ENCODE results near the gene ACER3. TPM values are rescaled to one million over a fixed set of nuclear protein-coding genes. Genes with fewer than 3 reads are reported as not detected.

ACER3 gene
- total and polyA plus RNA-seq, 2 donors (not counting 1 experiment from before 2014, with no cell fraction given), result 3.3 to 12.9 TPM

DNA sequence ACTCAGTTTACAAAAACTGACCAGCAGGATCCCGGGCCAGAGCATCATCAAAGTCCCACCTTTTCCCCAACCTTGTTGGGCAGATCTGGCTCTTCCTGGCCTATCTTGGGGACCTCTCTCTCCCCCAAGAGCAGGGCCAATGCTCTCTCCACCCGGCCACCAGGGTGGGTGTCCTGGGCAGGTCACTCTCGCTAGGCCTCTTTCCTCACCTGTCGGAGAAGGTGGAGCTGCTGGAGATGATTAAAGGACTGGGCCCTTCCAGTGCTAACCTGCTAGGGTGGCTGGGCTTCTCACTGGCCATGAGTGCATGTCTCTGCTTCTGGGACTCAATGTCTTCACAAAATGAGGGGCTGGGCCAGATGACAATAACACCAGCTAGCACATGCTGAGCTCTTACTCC, 203.1 kb downstream of the ACER3 start:
- ChIA-PET CTCF (interaction anchor here (1.3 to 3.2 kb wide), 3 partner anchors 16 to 484 kb away, joined by 3 to 18 read pairs (median 16); no protein-coding TSS in a partner anchor), POLR2A (no interaction called here)
- intact Hi-C loops (cut with micrococcal nuclease), result no loop called here
- Histone ChIP-seq H3K79me2 (ENCODE audit: control insufficient read depth, insufficient read depth, low read length) (no peaks in the 10 kb centered on the region), H3K9ac (ENCODE audit: low read length) (no peak overlapping the region), H3K27ac (ENCODE audit: low read length in 2 of 2) (no peak overlapping the region), H2AFZ (ENCODE audit: insufficient read depth, low read depth, low read length, poor library complexity, severe bottlenecking) (no peak overlapping the region), H3K36me3 (replicated peaks in 1 of 2; ENCODE audit: control extremely low read depth in 1 of 2, control insufficient read depth in 1 of 2, extremely low read depth in 1 of 2, insufficient read depth in 2 of 2, low read length in 1 of 2) (no peaks in the 10 kb centered on the region), H4K20me1 (ENCODE audit: control insufficient read depth, insufficient read depth, low read length, poor library complexity, severe bottlenecking) (no peaks in the 10 kb centered on the region), H3K27me3 (replicated peaks in 1 of 4; ENCODE audit: control extremely low read depth in 1 of 4, control insufficient read depth in 3 of 4, insufficient read depth in 4 of 4, low read length in 3 of 4) (peaks cover 0 to 6% (median 0%) of the 10 kb centered on the region in 4 experiments), H3K4me1 (ENCODE audit: control insufficient read depth in 2 of 2, insufficient read depth in 2 of 2, low read length in 2 of 2) (peaks cover 11 to 16% of the 10 kb centered on the region in 2 donors), H3K4me2 (replicated peaks; ENCODE audit: low read depth, low read length, poor library complexity, severe bottlenecking) (no peak overlapping the region), H3K9me3 (ENCODE audit: control extremely low read depth in 1 of 3, control insufficient read depth in 2 of 3, insufficient read depth in 1 of 3, low read length in 2 of 3) (peaks cover 0 to 6% (median 1%) of the 10 kb centered on the region in 3 donors), H3K4me3 (ENCODE audit: control extremely low read depth in 1 of 5, extremely low read depth in 1 of 5, insufficient read depth in 1 of 5, low read depth in 2 of 5, low read length in 4 of 5) (no peak overlapping the region)
- Mint-ChIP-seq H3K4me1 (peaks cover 12% of the 10 kb centered on the region), H3K27ac (no peak overlapping the region), H3K27me3 (peaks cover 18% of the 10 kb centered on the region), H3K4me3 (no peak overlapping the region), H3K9me3 (ENCODE audit: insufficient read depth) (no peaks in the 10 kb centered on the region)
- ATAC-seq (ENCODE audit: low read depth), result no peak
- TF ChIP-seq, protein P1, sequence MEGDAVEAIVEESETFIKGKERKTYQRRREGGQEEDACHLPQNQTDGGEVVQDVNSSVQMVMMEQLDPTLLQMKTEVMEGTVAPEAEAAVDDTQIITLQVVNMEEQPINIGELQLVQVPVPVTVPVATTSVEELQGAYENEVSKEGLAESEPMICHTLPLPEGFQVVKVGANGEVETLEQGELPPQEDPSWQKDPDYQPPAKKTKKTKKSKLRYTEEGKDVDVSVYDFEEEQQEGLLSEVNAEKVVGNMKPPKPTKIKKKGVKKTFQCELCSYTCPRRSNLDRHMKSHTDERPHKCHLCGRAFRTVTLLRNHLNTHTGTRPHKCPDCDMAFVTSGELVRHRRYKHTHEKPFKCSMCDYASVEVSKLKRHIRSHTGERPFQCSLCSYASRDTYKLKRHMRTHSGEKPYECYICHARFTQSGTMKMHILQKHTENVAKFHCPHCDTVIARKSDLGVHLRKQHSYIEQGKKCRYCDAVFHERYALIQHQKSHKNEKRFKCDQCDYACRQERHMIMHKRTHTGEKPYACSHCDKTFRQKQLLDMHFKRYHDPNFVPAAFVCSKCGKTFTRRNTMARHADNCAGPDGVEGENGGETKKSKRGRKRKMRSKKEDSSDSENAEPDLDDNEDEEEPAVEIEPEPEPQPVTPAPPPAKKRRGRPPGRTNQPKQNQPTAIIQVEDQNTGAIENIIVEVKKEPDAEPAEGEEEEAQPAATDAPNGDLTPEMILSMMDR (IDR thresholded peaks at IDR 0.05), result no peak
- TF ChIP-seq EZH2 (IDR thresholded peaks at IDR 0.05; ENCODE audit: borderline replicate concordance, insufficient read depth, low read depth, low read length, poor library complexity, severe bottlenecking), result no peak
- DNase-seq, result no peak
- WGBS (ENCODE audit: insufficient coverage), result 87% methylated on average over 4 of the region's 4 CpGs

DNA sequence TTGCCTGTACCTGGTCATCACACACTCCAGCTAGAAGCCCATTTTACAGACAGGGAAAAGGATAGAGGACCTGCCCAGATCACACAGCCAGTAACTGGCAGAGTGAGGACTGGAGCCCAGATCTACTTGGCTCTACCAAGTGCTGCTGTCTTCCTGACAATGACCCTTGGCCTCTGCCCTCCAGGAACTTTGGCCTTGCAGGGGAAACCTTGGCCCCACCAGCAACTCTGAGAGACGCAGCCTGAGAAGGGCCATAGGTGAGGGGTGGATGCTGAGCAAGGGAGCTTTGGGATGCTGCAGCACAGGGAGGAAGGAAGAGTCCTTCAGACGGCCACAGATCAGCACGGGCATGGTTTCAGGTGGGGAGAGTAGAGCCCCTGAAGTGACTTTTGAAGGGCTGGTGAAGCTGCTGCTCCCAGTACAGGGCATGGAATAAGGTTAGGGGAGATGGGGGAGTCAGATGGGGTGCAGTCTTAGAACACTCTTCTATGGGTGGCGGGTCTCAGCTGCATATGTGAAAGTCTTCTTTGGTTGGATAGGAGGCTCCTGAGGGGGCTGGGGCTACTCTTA, 204.0 kb downstream of the ACER3 start:
- 96% methylated on average over 4 of the region's 4 CpGs for WGBS (ENCODE audit: insufficient coverage)
- H3K4me3 ChIP-seq (ENCODE audit: control extremely low read depth in 1 of 5, extremely low read depth in 1 of 5, insufficient read depth in 1 of 5, low read depth in 2 of 5, low read length in 4 of 5), result no peak overlapping the region
- POLR2A ChIA-PET, result interaction anchor here (1.0 kb wide), 1 partner anchor 17 kb away, joined by 3 read pairs; no protein-coding TSS in a partner anchor

More for the DNA sequence above, 204.0 kb downstream of the ACER3 start:
- DNase-seq (no peak), ATAC-seq (ENCODE audit: low read depth) (no peak)
- H4K20me1 ChIP-seq (ENCODE audit: control insufficient read depth, insufficient read depth, low read length, poor library complexity, severe bottlenecking), result no peaks in the 10 kb centered on the region
- intact Hi-C loops (cut with micrococcal nuclease), result loop anchor here (5.0 kb wide), 3 partner anchors 348 to 933 kb away; partner anchors contain the start of gene PAK1
- no peaks in the 10 kb centered on the region for H3K36me3 ChIP-seq (replicated peaks in 1 of 2; ENCODE audit: control extremely low read depth in 1 of 2, control insufficient read depth in 1 of 2, extremely low read depth in 1 of 2, insufficient read depth in 2 of 2, low read length in 1 of 2)
- H3K27ac ChIP-seq (ENCODE audit: low read length in 2 of 2), result no peak overlapping the region
- no peak overlapping the region for H3K4me2 ChIP-seq (replicated peaks; ENCODE audit: low read depth, low read length, poor library complexity, severe bottlenecking)
- CTCF ChIA-PET, result interaction anchor here (0.7 to 3.2 kb wide), 4 partner anchors 14 to 145 kb away, joined by 3 to 18 read pairs (median 10); no protein-coding TSS in a partner anchor
- H3K4me1 ChIP-seq (ENCODE audit: control insufficient read depth in 2 of 2, insufficient read depth in 2 of 2, low read length in 2 of 2), result peaks cover 11 to 16% of the 10 kb centered on the region in 2 donors
- peak overlapping the region; percentile 11 for H3K27ac Mint-ChIP-seq
- TF ChIP-seq, protein P1 (IDR thresholded peaks at IDR 0.05), result no peak
- TF ChIP-seq EZH2 (IDR thresholded peaks at IDR 0.05; ENCODE audit: borderline replicate concordance, insufficient read depth, low read depth, low read length, poor library complexity, severe bottlenecking), result no peak
- H3K4me3 Mint-ChIP-seq, result peak overlapping the region; percentile 40
- peaks cover 12% of the 10 kb centered on the region for H3K4me1 Mint-ChIP-seq
- peaks cover 0 to 6% (median 1%) of the 10 kb centered on the region in 3 donors for H3K9me3 ChIP-seq (ENCODE audit: control extremely low read depth in 1 of 3, control insufficient read depth in 2 of 3, insufficient read depth in 1 of 3, low read length in 2 of 3)
- H3K9ac ChIP-seq (ENCODE audit: low read length), result no peak overlapping the region
- no peaks in the 10 kb centered on the region for H3K79me2 ChIP-seq (ENCODE audit: control insufficient read depth, insufficient read depth, low read length)
- H3K27me3 Mint-ChIP-seq, result peaks cover 15% of the 10 kb centered on the region
- peak overlapping the region; percentile 8 for H2AFZ ChIP-seq (ENCODE audit: insufficient read depth, low read depth, low read length, poor library complexity, severe bottlenecking)
- peaks cover 0 to 6% (median 0%) of the 10 kb centered on the region in 4 experiments for H3K27me3 ChIP-seq (replicated peaks in 1 of 4; ENCODE audit: control extremely low read depth in 1 of 4, control insufficient read depth in 3 of 4, insufficient read depth in 4 of 4, low read length in 3 of 4)
- no peaks in the 10 kb centered on the region for H3K9me3 Mint-ChIP-seq (ENCODE audit: insufficient read depth)
